ENCODE data around the gene OSBPL7.

The OSBPL7 gene

DNA sequence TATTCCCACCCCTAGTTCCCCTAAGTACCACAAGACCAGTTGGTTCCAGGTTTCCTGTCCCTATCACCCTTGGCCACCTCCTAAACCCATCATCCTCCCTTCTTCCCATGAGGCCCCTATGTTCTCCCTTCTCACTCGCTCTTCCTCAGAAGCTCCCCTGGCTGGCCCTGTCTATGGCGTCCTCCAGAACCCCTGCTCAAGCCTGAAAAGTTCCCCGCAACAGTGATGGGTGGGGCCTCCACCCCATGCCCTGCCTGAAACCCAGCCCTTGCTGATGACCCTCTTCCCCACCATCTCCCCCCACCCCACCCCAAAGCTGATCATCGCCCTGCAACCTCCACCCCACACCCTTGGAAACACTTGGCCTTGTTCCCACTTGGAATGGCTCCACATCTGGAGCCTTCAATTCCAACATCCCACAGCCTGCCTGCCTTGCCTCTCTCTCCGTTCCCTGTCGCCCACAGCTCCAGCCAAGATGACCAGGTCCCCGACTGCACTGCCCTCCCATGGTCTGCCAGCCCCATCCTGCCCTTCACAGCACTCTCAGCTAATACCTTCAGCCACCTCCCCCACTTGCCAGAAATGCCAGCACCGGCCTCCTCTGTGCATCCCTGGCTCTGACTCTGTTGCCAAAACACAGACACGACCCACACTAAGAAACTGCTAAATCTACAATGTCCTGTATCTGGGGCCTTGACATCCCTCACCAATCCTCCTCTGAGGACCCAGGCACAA is 10.5 kb downstream of the OSBPL7 start:
- H3K4me2 ChIP-seq (ENCODE audit: low read depth, low read length), result no peak overlapping the region
- H3K79me2 ChIP-seq (ENCODE audit: low read length), result no peaks in the 10 kb centered on the region
- no peaks in the 10 kb centered on the region for H3K4me1 ChIP-seq (ENCODE audit: low read length)
- no peaks in the 10 kb centered on the region for H3F3A ChIP-seq (ENCODE audit: insufficient read depth, low read length)
- H2AFZ ChIP-seq (ENCODE audit: low read length), result no peak overlapping the region
- TF ChIP-seq, protein P1, sequence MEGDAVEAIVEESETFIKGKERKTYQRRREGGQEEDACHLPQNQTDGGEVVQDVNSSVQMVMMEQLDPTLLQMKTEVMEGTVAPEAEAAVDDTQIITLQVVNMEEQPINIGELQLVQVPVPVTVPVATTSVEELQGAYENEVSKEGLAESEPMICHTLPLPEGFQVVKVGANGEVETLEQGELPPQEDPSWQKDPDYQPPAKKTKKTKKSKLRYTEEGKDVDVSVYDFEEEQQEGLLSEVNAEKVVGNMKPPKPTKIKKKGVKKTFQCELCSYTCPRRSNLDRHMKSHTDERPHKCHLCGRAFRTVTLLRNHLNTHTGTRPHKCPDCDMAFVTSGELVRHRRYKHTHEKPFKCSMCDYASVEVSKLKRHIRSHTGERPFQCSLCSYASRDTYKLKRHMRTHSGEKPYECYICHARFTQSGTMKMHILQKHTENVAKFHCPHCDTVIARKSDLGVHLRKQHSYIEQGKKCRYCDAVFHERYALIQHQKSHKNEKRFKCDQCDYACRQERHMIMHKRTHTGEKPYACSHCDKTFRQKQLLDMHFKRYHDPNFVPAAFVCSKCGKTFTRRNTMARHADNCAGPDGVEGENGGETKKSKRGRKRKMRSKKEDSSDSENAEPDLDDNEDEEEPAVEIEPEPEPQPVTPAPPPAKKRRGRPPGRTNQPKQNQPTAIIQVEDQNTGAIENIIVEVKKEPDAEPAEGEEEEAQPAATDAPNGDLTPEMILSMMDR (IDR thresholded peaks at IDR 0.05; ENCODE audit: low read length), result no peak
- no peak for TF ChIP-seq EZH2phosphoT487 (IDR thresholded peaks at IDR 0.05; ENCODE audit: low read length)
- no peaks in the 10 kb centered on the region for H3K9me2 ChIP-seq (replicated peaks; ENCODE audit: insufficient read depth, low read length)
- no peak overlapping the region for H3K27ac ChIP-seq (ENCODE audit: low read length)
- no peaks in the 10 kb centered on the region for H3K27me3 ChIP-seq (replicated peaks; ENCODE audit: insufficient read depth, low read length)
- H3K9ac ChIP-seq (ENCODE audit: low read length), result no peak overlapping the region
- no peaks in the 10 kb centered on the region for H3K36me3 ChIP-seq (replicated peaks; ENCODE audit: insufficient read depth, low read length)
- no peaks in the 10 kb centered on the region for H3K9me3 ChIP-seq (replicated peaks; ENCODE audit: insufficient read depth, low read length)
- DNase-seq, result no peak
- no peak overlapping the region for H3K4me3 ChIP-seq (ENCODE audit: low read length)
- H4K20me1 ChIP-seq (ENCODE audit: insufficient read depth, low read length), result no peaks in the 10 kb centered on the region

DNA sequence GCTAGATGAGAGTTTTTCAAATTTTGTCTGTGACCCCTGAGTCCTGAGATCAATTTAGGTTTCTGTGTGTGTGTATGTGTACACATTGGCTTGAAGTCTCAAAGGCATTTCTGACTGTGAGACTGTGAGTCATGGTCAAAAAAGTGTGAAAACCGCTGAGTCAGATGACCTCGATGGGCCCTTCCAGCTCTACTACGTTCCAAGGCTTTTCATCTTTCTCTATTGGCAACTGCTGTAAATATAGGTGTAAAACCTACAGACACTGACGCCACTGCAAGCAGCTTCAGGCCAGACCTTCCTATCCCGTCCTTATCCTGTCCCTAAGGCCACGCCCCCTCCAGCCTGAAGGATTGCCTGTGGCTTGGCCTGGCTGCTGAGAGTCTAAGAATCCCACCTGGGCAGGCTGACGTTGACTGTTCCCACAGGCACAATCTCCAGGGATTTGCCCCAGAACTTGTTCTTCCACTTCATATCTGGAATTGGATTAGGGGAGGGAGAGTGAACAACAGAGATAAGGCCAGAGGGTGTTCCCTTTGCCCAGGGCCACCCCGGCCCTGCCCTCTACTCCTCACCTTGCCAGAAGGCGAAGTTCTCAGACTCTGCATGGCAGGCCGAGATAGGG is 11.3 kb downstream of the OSBPL7 start:
- Histone ChIP-seq H2AFZ (ENCODE audit: low read length) (no peak overlapping the region), H3F3A (ENCODE audit: insufficient read depth, low read length) (no peaks in the 10 kb centered on the region), H3K9ac (ENCODE audit: low read length) (no peak overlapping the region), H3K79me2 (ENCODE audit: low read length) (no peaks in the 10 kb centered on the region), H4K20me1 (ENCODE audit: insufficient read depth, low read length) (no peaks in the 10 kb centered on the region), H3K4me2 (ENCODE audit: low read depth, low read length) (no peak overlapping the region), H3K9me3 (replicated peaks; ENCODE audit: insufficient read depth, low read length) (no peaks in the 10 kb centered on the region), H3K36me3 (replicated peaks; ENCODE audit: insufficient read depth, low read length) (no peaks in the 10 kb centered on the region), H3K27ac (ENCODE audit: low read length) (no peak overlapping the region), H3K4me3 (ENCODE audit: low read length) (no peak overlapping the region), H3K9me2 (replicated peaks; ENCODE audit: insufficient read depth, low read length) (no peaks in the 10 kb centered on the region), H3K27me3 (replicated peaks; ENCODE audit: insufficient read depth, low read length) (no peaks in the 10 kb centered on the region), H3K4me1 (ENCODE audit: low read length) (no peaks in the 10 kb centered on the region)
- TF ChIP-seq EZH2phosphoT487 (IDR thresholded peaks at IDR 0.05; ENCODE audit: low read length) (no peak), EZH2 (optimal IDR thresholded peaks at IDR 0.05; ENCODE audit: low read depth, low read length) (no peak)
- TF ChIP-seq, protein P1 (IDR thresholded peaks at IDR 0.05; ENCODE audit: low read length), result no peak
- no peak for DNase-seq

DNA sequence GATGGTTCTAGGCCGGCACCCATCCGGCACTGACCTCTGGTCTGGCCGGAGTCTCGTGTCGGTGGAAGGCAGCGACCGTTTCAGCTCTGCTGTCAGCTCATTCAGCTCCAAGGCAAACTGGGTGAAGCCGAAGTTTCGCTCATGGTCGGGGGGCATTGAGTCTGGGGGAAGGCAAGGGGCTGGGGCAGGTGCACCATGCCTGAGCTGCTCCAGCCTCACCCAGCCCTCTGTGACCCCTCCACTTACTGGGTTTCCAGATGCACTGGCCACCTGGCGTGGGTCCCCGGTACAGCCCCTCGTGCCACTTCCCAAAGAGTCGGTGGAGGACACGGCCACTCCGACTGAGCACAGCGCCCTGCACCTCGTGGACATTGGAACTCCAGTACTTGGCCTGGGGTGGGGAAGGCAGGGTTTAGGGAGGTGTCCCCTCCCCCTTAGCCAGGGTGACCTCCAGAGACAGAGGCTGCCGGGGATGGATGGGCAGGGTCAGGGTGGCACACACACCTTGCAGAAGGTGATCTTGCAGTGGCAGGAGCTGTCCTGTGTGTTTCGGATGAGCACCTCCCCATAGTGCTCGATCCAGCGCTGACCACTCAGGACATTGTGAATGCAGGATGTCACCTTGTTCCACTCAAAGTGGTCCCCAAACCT is 12.6 kb downstream of the OSBPL7 start:
- TF ChIP-seq EZH2phosphoT487 (IDR thresholded peaks at IDR 0.05; ENCODE audit: low read length) (no peak), EZH2 (optimal IDR thresholded peaks at IDR 0.05; ENCODE audit: low read depth, low read length) (no peak)
- TF ChIP-seq, protein P1 (IDR thresholded peaks at IDR 0.05; ENCODE audit: low read length), result no peak
- H3K36me3 ChIP-seq (replicated peaks; ENCODE audit: insufficient read depth, low read length), result no peaks in the 10 kb centered on the region
- H3K9me2 ChIP-seq (replicated peaks; ENCODE audit: insufficient read depth, low read length), result no peaks in the 10 kb centered on the region
- H3K4me3 ChIP-seq (ENCODE audit: low read length), result no peak overlapping the region
- H3K4me2 ChIP-seq (ENCODE audit: low read depth, low read length), result no peak overlapping the region
- no peaks in the 10 kb centered on the region for H3K27me3 ChIP-seq (replicated peaks; ENCODE audit: insufficient read depth, low read length)
- DNase-seq, result no peak
- no peaks in the 10 kb centered on the region for H3F3A ChIP-seq (ENCODE audit: insufficient read depth, low read length)
- no peaks in the 10 kb centered on the region for H3K79me2 ChIP-seq (ENCODE audit: low read length)
- H4K20me1 ChIP-seq (ENCODE audit: insufficient read depth, low read length), result no peaks in the 10 kb centered on the region
- H3K4me1 ChIP-seq (ENCODE audit: low read length), result no peaks in the 10 kb centered on the region
- H3K27ac ChIP-seq (ENCODE audit: low read length), result no peak overlapping the region
- no peaks in the 10 kb centered on the region for H3K9me3 ChIP-seq (replicated peaks; ENCODE audit: insufficient read depth, low read length)
- H2AFZ ChIP-seq (ENCODE audit: low read length), result no peak overlapping the region
- no peak overlapping the region for H3K9ac ChIP-seq (ENCODE audit: low read length)

Data from MM.1S (cell line).